WERI-Rb-1 (cell line): ENCODE measurements around the gene FARSB.

ENCODE experiments used
- DNase-seq: peaks from one replicate; pipeline ENCODE4 v3.0.0-alpha.2; 2020
- H3K27ac ChIP-seq: fragments of 250-450 bp; sonication (Bioruptor Pico); 2 replicates; pipeline ENCODE4 v1.5.1; 2020; ENCODE audit warnings: mild to moderate bottlenecking, moderate library complexity
- H3K27me3 ChIP-seq: fragments of 250-450 bp; sonication (Bioruptor Pico); 2 replicates; pipeline ENCODE4 v1.5.1; 2021; ENCODE audit warnings: mild to moderate bottlenecking, low read depth, moderate library complexity; ENCODE audit not compliant: insufficient read depth, severe bottlenecking
- H3K36me3 ChIP-seq: fragments of 250-450 bp; sonication (Bioruptor Pico); 2 replicates; pipeline ENCODE4 v1.5.1; 2020; ENCODE audit warnings: mild to moderate bottlenecking, moderate library complexity
- H3K4me3 ChIP-seq: 2 replicates; pipeline ENCODE4 v1.5.1; 2011; ENCODE audit warnings: low read depth, mild to moderate bottlenecking, control low read depth, low read length
- H3K9me3 ChIP-seq: fragments of 250-450 bp; sonication (Bioruptor Pico); 2 replicates; pipeline ENCODE4 v1.5.1; 2021; ENCODE audit warnings: mild to moderate bottlenecking, moderate library complexity; ENCODE audit not compliant: severe bottlenecking
- CTCF ChIP-seq: IDR thresholded peaks from 2 replicates; pipeline ENCODE4 v1.5.1; 2011; ENCODE audit warnings: low read depth, mild to moderate bottlenecking, control low read depth, inconsistent platforms, low read length

Gene FARSB

GRCh38 chr2:222577341-222577740 is 78.6 kb downstream of the FARSB start:
- Histone ChIP-seq H3K27ac (no peak overlapping the region), H3K9me3 (no peaks in the 10 kb centered on the region), H3K36me3 (no peaks in the 10 kb centered on the region), H3K4me3 (no peak overlapping the region), H3K27me3 (no peaks in the 10 kb centered on the region)
- TF ChIP-seq CTCF: no peak
- no peak for DNase-seq

- Histone ChIP-seq H3K27me3 (no peaks in the 10 kb centered on the region), H3K27ac (no peak overlapping the region), H3K9me3 (no peaks in the 10 kb centered on the region), H3K4me3 (no peak overlapping the region), H3K36me3 (peaks cover 2% of the 10 kb centered on the region)
- DNase-seq: no peak
- TF ChIP-seq CTCF: no peak
These were observed 79.5 kb downstream of the FARSB start for GRCh38 chr2:222576171-222577081.

GRCh38 chr2:222575618-222576017 is 80.3 kb downstream of the FARSB start:
- Histone ChIP-seq H3K27me3 (no peaks in the 10 kb centered on the region), H3K36me3 (peaks cover 10% of the 10 kb centered on the region), H3K4me3 (no peak overlapping the region), H3K9me3 (no peaks in the 10 kb centered on the region), H3K27ac (no peak overlapping the region)
- DNase-seq: no peak
- no peak for TF ChIP-seq CTCF

DNA sequence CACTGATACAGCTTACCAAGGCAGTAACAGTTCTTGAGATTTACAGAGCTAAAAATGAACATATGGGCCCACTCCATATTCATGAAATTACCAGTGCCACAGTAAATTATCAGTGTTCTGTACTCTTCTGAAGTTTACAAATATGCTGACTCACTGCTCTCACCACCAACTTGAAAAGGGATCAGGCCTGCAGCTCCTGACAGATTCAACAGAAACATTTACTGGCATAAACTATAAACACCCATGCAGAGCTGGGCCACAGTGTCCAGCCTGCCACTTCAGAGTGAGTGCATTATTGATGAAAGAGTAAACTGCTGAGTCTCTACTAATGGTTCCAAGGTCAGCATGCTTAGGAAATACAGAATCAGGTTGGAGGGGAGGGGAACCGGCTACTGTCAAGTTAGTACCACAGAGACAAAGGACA is 83.1 kb downstream of the FARSB start:
- Histone ChIP-seq H3K27me3 (no peaks in the 10 kb centered on the region), H3K9me3 (no peaks in the 10 kb centered on the region), H3K27ac (no peak overlapping the region), H3K4me3 (no peak overlapping the region), H3K36me3 (peaks cover 11% of the 10 kb centered on the region)
- TF ChIP-seq CTCF: no peak
- no peak for DNase-seq

DNA sequence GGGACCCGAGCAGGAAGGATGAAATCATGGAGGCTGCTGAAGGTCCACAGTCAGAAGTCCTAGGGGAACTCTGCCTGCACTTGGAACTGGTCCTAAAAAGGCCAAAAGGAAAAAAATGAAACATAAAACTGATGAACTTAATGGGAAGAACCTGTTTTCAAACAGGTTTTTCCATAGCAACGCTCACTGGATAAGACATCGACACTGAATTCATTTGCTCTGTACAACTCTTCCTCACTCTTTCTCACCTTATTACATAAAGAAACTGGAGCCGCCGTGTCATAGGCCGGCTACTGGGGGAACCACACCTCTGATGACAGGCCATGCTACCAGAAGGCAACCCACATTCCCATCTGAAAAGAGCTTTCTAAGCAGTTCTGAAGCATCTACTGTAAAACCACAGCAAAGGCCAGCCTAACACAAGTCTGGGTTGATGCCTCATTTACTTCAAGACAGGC is 83.6 kb downstream of the FARSB start:
- Histone ChIP-seq H3K9me3 (no peaks in the 10 kb centered on the region), H3K27ac (no peak overlapping the region), H3K27me3 (no peaks in the 10 kb centered on the region), H3K4me3 (no peak overlapping the region), H3K36me3 (peaks cover 11% of the 10 kb centered on the region)
- TF ChIP-seq CTCF: no peak
- no peak for DNase-seq
